Measurements from ENCODE around the gene ABI2. TPM values are rescaled to one million over a fixed set of nuclear protein-coding genes. Genes with fewer than 3 reads are reported as not detected.

The ABI2 gene
- total and polyA plus RNA-seq, 4 experiments from 2014 or later: 19.7 to 39.1 (median 26.3) TPM

GRCh38 chr2:203310688-203311436, 17.3 kb upstream of the ABI2 start:
- H3K4me1 Mint-ChIP-seq: peaks cover 0 to 7% (median 1%) of the 10 kb centered on the region in 4 donors
- no peak overlapping the region for H3K4me3 ChIP-seq (ENCODE audit: low read length in 2 of 2)
- H3K9me3 Mint-ChIP-seq: peaks cover 0 to 4% (median 3%) of the 10 kb centered on the region in 8 donors
- H3K9me3 ChIP-seq (ENCODE audit: control insufficient read depth in 1 of 2, low read length in 2 of 2): no peaks in the 10 kb centered on the region
- H3K27ac ChIP-seq (ENCODE audit: low read depth, low read length): no peak overlapping the region
- intact Hi-C loops (cut with micrococcal nuclease): no loop called here
- no peak overlapping the region for H3K4me3 Mint-ChIP-seq
- POLR2A ChIA-PET (ENCODE audit: partially characterized antibody): interaction anchor here (0.7 kb wide), 1 partner anchor 1017 kb away, joined by 3 read pairs; no protein-coding TSS in a partner anchor
- no peak for DNase-seq
- H3K36me3 Mint-ChIP-seq: peaks cover 18 to 38% of the 10 kb centered on the region in 2 donors
- no peaks in the 10 kb centered on the region for H3K27me3 Mint-ChIP-seq
- no peaks in the 10 kb centered on the region for H3K4me1 ChIP-seq (ENCODE audit: insufficient read depth, low read length)
- H3K27me3 ChIP-seq (ENCODE audit: insufficient read depth, low read length): no peaks in the 10 kb centered on the region
- CTCF ChIA-PET (ENCODE audit: partially characterized antibody): no interaction called here
- H3K36me3 ChIP-seq (ENCODE audit: insufficient read depth, low read length): no peaks in the 10 kb centered on the region
- H3K27ac Mint-ChIP-seq: no peak overlapping the region

- H3K27ac ChIP-seq (ENCODE audit: low read depth, low read length): no peak overlapping the region
- no peaks in the 10 kb centered on the region for H3K36me3 ChIP-seq (ENCODE audit: insufficient read depth, low read length)
- Mint-ChIP-seq H3K4me3 (peak overlapping the region in 3 of 8 donors; percentile 12 to 44 (median 20)), H3K4me1 (peaks cover 19 to 28% (median 24%) of the 10 kb centered on the region in 4 donors), H3K36me3 (peaks cover 0 to 6% of the 10 kb centered on the region in 2 donors), H3K27me3 (no peaks in the 10 kb centered on the region), H3K9me3 (peaks cover 0 to 2% (median 0%) of the 10 kb centered on the region in 8 donors), H3K27ac (peak overlapping the region in 4 of 7 donors; percentile 27 to 80 (median 62))
- H3K4me3 ChIP-seq (ENCODE audit: low read length in 2 of 2): no peak overlapping the region
- H3K27me3 ChIP-seq (ENCODE audit: insufficient read depth, low read length): no peaks in the 10 kb centered on the region
- ChIA-PET CTCF (ENCODE audit: partially characterized antibody) (no interaction called here), POLR2A (ENCODE audit: partially characterized antibody) (interaction anchor here (1.2 kb wide), 1 partner anchor 17 kb away, joined by 3 read pairs; no protein-coding TSS in a partner anchor)
- DNase-seq: no peak
- peaks cover 21% of the 10 kb centered on the region for H3K4me1 ChIP-seq (ENCODE audit: insufficient read depth, low read length)
- intact Hi-C loops (cut with micrococcal nuclease): no loop called here
- H3K9me3 ChIP-seq (ENCODE audit: control insufficient read depth in 1 of 2, low read length in 2 of 2): no peaks in the 10 kb centered on the region
Measured at GRCh38 chr2:203326356-203326755, 1.8 kb upstream of the ABI2 start.

GRCh38 chr2:203327582-203327900, 653 bp upstream of the ABI2 start:
- peak overlapping the region; percentile 63 for H3K27ac ChIP-seq (ENCODE audit: low read depth, low read length)
- H3K9me3 ChIP-seq (ENCODE audit: control insufficient read depth in 1 of 2, low read length in 2 of 2): no peaks in the 10 kb centered on the region
- ChIA-PET POLR2A (ENCODE audit: partially characterized antibody) (interaction anchor here (1.3 to 2.5 kb wide), 2 partner anchors 9 to 88 kb away, joined by 5 to 13 read pairs; partner anchors contain the start of gene CYP20A1), CTCF (ENCODE audit: partially characterized antibody) (no interaction called here)
- H3K4me1 ChIP-seq (ENCODE audit: insufficient read depth, low read length): peaks cover 21% of the 10 kb centered on the region
- peaks cover 0 to 6% of the 10 kb centered on the region in 2 donors for H3K36me3 Mint-ChIP-seq
- no peaks in the 10 kb centered on the region for H3K36me3 ChIP-seq (ENCODE audit: insufficient read depth, low read length)
- peak overlapping the region; percentile 71 to 73 for H3K4me3 ChIP-seq (ENCODE audit: low read length in 2 of 2)
- intact Hi-C loops (cut with micrococcal nuclease): no loop called here
- H3K27me3 ChIP-seq (ENCODE audit: insufficient read depth, low read length): no peaks in the 10 kb centered on the region
- peaks cover 0 to 2% (median 0%) of the 10 kb centered on the region in 8 donors for H3K9me3 Mint-ChIP-seq
- no peak for DNase-seq
- peaks cover 19 to 28% (median 24%) of the 10 kb centered on the region in 4 donors for H3K4me1 Mint-ChIP-seq
- peak overlapping the region; percentile 80 to 98 (median 92) for H3K27ac Mint-ChIP-seq
- H3K4me3 Mint-ChIP-seq: peak overlapping the region; percentile 84 to 98 (median 94)
- H3K27me3 Mint-ChIP-seq: no peaks in the 10 kb centered on the region

GRCh38 chr2:203328760-203329540, 756 bp downstream of the ABI2 start:
- H3K27ac Mint-ChIP-seq: peak overlapping the region; percentile 67 to 82 (median 77)
- peaks cover 20 to 32% (median 25%) of the 10 kb centered on the region in 4 donors for H3K4me1 Mint-ChIP-seq
- Histone ChIP-seq H3K4me3 (ENCODE audit: low read length in 2 of 2) (peak overlapping the region; percentile 71 to 76), H3K27ac (ENCODE audit: low read depth, low read length) (peak overlapping the region; percentile 63), H3K27me3 (ENCODE audit: insufficient read depth, low read length) (no peaks in the 10 kb centered on the region), H3K9me3 (ENCODE audit: control insufficient read depth in 1 of 2, low read length in 2 of 2) (no peaks in the 10 kb centered on the region), H3K36me3 (ENCODE audit: insufficient read depth, low read length) (no peaks in the 10 kb centered on the region), H3K4me1 (ENCODE audit: insufficient read depth, low read length) (peaks cover 21% of the 10 kb centered on the region)
- POLR2A ChIA-PET (ENCODE audit: partially characterized antibody): interaction anchor here (0.6 to 2.5 kb wide), 7 partner anchors 27 to 1920 kb away, joined by 3 to 13 read pairs (median 3); partner anchors contain the start of genes CARF, CYP20A1, FAM117B and WDR12
- DNase-seq: peak in 4 of 5 donors; percentile 27 to 38 (median 30)
- intact Hi-C loops (cut with micrococcal nuclease): loop anchor here (2.0 kb wide), 2 partner anchors 90 to 694 kb away; partner anchors contain the start of genes CYP20A1 and FAM117B
- peaks cover 0 to 6% of the 10 kb centered on the region in 2 donors for H3K36me3 Mint-ChIP-seq
- peaks cover 0 to 2% (median 0%) of the 10 kb centered on the region in 8 donors for H3K9me3 Mint-ChIP-seq
- no peaks in the 10 kb centered on the region for H3K27me3 Mint-ChIP-seq
- CTCF ChIA-PET (ENCODE audit: partially characterized antibody): no interaction called here
- H3K4me3 Mint-ChIP-seq: peak overlapping the region; percentile 85 to 95 (median 89)

- peak overlapping the region in 7 of 8 donors; percentile 5 to 91 (median 85) for H3K4me3 Mint-ChIP-seq
- H3K9me3 ChIP-seq (ENCODE audit: control insufficient read depth in 1 of 2, low read length in 2 of 2): no peaks in the 10 kb centered on the region
- peaks cover 21% of the 10 kb centered on the region for H3K4me1 ChIP-seq (ENCODE audit: insufficient read depth, low read length)
- H3K4me1 Mint-ChIP-seq: peaks cover 20 to 32% (median 25%) of the 10 kb centered on the region in 4 donors
- H3K9me3 Mint-ChIP-seq: peaks cover 0 to 2% (median 0%) of the 10 kb centered on the region in 8 donors
- intact Hi-C loops (cut with micrococcal nuclease): no loop called here
- H3K4me3 ChIP-seq (ENCODE audit: low read length in 2 of 2): no peak overlapping the region
- H3K27me3 ChIP-seq (ENCODE audit: insufficient read depth, low read length): no peaks in the 10 kb centered on the region
- peaks cover 0 to 8% of the 10 kb centered on the region in 2 donors for H3K36me3 Mint-ChIP-seq
- H3K36me3 ChIP-seq (ENCODE audit: insufficient read depth, low read length): no peaks in the 10 kb centered on the region
- DNase-seq: no peak
- H3K27me3 Mint-ChIP-seq: no peaks in the 10 kb centered on the region
- H3K27ac Mint-ChIP-seq: peak overlapping the region in 1 of 7 donors; percentile 32
- H3K27ac ChIP-seq (ENCODE audit: low read depth, low read length): no peak overlapping the region
- ChIA-PET CTCF (ENCODE audit: partially characterized antibody) (interaction anchor here (0.6 kb wide), 1 partner anchor 143 kb away, joined by 4 read pairs; no protein-coding TSS in a partner anchor), POLR2A (ENCODE audit: partially characterized antibody) (no interaction called here)
Measured at GRCh38 chr2:203330434-203330833, 2.2 kb downstream of the ABI2 start.

GRCh38 chr2:203338322-203338721, 10.1 kb downstream of the ABI2 start:
- Mint-ChIP-seq H3K27me3 (no peaks in the 10 kb centered on the region), H3K9me3 (no peaks in the 10 kb centered on the region), H3K36me3 (peaks cover 13% of the 10 kb centered on the region in 2 donors), H3K27ac (no peak overlapping the region), H3K4me3 (no peak overlapping the region), H3K4me1 (peaks cover 0 to 8% (median 7%) of the 10 kb centered on the region in 4 donors)
- Histone ChIP-seq H3K27ac (ENCODE audit: low read depth, low read length) (no peak overlapping the region), H3K36me3 (ENCODE audit: insufficient read depth, low read length) (no peaks in the 10 kb centered on the region), H3K9me3 (ENCODE audit: control insufficient read depth in 1 of 2, low read length in 2 of 2) (no peaks in the 10 kb centered on the region), H3K4me1 (ENCODE audit: insufficient read depth, low read length) (no peaks in the 10 kb centered on the region), H3K27me3 (ENCODE audit: insufficient read depth, low read length) (no peaks in the 10 kb centered on the region), H3K4me3 (ENCODE audit: low read length in 2 of 2) (no peak overlapping the region)
- ChIA-PET CTCF (ENCODE audit: partially characterized antibody) (no interaction called here), POLR2A (ENCODE audit: partially characterized antibody) (no interaction called here)
- intact Hi-C loops (cut with micrococcal nuclease): no loop called here
- no peak for DNase-seq

Data from CD4-positive, alpha-beta memory T cell (primary cell).